ENCODE results near the gene ASPRV1. TPM values are rescaled to one million over a fixed set of nuclear protein-coding genes. Genes with fewer than 3 reads are reported as not detected.

Gene ASPRV1
- total RNA-seq, 3 donors from 2014 or later (not counting 1 experiment from before 2014, with no cell fraction given) = 1.4 to 2.7 (median 1.9) TPM

DNA sequence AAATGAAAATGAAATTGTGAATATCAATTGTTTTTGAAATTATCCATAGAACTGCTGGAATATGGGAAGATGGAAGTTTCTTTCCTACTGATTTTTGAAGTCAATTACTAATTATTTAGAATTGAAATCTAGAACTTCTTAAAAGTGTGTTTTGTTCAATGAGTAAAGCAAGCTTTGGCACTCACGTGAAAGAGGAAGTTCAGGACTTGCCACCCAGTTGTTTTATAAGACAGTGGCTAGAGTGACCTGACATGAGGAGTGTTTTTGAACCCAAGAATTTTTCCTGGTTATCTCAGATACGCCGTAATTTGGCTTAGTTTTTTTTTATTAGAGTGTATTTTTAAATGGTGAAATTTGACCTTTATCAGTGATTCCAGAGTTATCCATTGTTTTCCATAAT is 43.0 kb downstream of the ASPRV1 start:
- Histone ChIP-seq H3K27me3 (ENCODE audit: control insufficient read depth, insufficient read depth, low read length) (no peaks in the 10 kb centered on the region), H3K36me3 (ENCODE audit: control insufficient read depth, insufficient read depth, low read length) (peaks cover 39% of the 10 kb centered on the region), H3K4me1 (ENCODE audit: control insufficient read depth, insufficient read depth, low read length) (peaks cover 13% of the 10 kb centered on the region), H3K27ac (ENCODE audit: low read length) (peak overlapping the region; percentile 11), H3K9me3 (ENCODE audit: control insufficient read depth, insufficient read depth, low read length) (no peaks in the 10 kb centered on the region), H3K4me3 (ENCODE audit: low read length) (no peak overlapping the region)
- 13% methylated on average over 3 of the region's 3 CpGs for WGBS (ENCODE audit: insufficient coverage)
- intact Hi-C loops (cut with micrococcal nuclease) = no loop called here
- H3K9me3 Mint-ChIP-seq = no peaks in the 10 kb centered on the region
- H3K4me3 Mint-ChIP-seq = no peak overlapping the region
- ATAC-seq (no peak), DNase-seq (no peak)
- TF ChIP-seq CTCF (IDR thresholded peaks at IDR 0.05) = no peak
- H3K36me3 Mint-ChIP-seq = peaks cover 8% of the 10 kb centered on the region
- peaks cover 26 to 41% of the 10 kb centered on the region in 2 donors for H3K4me1 Mint-ChIP-seq
- H3K27me3 Mint-ChIP-seq (ENCODE audit: low read depth in 2 of 2) = no peaks in the 10 kb centered on the region
- H3K27ac Mint-ChIP-seq = peak overlapping the region; percentile 66 to 79

DNA sequence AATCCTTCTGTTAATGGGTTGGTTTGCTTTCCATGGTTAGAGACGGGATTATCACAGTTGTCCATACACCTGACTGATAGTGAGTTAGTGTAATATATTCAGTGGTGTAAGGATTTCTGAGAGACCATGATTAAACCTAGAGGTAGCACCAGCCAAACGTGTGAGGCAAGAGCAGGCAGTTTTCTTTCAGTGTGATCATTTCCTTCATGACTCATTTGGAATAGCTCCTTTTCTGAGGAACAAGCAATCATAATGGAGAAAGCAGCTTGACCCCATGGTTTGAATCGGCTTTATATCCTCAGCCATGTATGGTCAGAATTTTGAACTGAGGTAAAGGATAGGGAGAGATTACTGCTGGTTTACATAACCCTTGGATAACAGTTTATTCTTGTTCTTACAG is 43.6 kb downstream of the ASPRV1 start:
- intact Hi-C loops (cut with micrococcal nuclease) = no loop called here
- 71% methylated on average over 3 of the region's 3 CpGs for WGBS (ENCODE audit: insufficient coverage)
- H3K4me3 Mint-ChIP-seq = no peak overlapping the region
- no peaks in the 10 kb centered on the region for H3K27me3 Mint-ChIP-seq (ENCODE audit: low read depth in 2 of 2)
- no peak for DNase-seq
- Histone ChIP-seq H3K4me1 (ENCODE audit: control insufficient read depth, insufficient read depth, low read length) (peaks cover 13% of the 10 kb centered on the region), H3K36me3 (ENCODE audit: control insufficient read depth, insufficient read depth, low read length) (peaks cover 36% of the 10 kb centered on the region), H3K27me3 (ENCODE audit: control insufficient read depth, insufficient read depth, low read length) (no peaks in the 10 kb centered on the region), H3K27ac (ENCODE audit: low read length) (peak overlapping the region; percentile 11), H3K4me3 (ENCODE audit: low read length) (no peak overlapping the region), H3K9me3 (ENCODE audit: control insufficient read depth, insufficient read depth, low read length) (no peaks in the 10 kb centered on the region)
- peaks cover 8% of the 10 kb centered on the region for H3K36me3 Mint-ChIP-seq
- peak overlapping the region; percentile 66 to 79 for H3K27ac Mint-ChIP-seq
- TF ChIP-seq CTCF (IDR thresholded peaks at IDR 0.05) = no peak
- peaks cover 26 to 35% of the 10 kb centered on the region in 2 donors for H3K4me1 Mint-ChIP-seq
- ATAC-seq = no peak
- H3K9me3 Mint-ChIP-seq = no peaks in the 10 kb centered on the region

GRCh38 chr2:69916106-69916505 is 45.3 kb downstream of the ASPRV1 start:
- peak overlapping the region; percentile 76 for H3K4me3 ChIP-seq (ENCODE audit: low read length)
- Mint-ChIP-seq H3K4me1 (peaks cover 29 to 32% of the 10 kb centered on the region in 2 donors), H3K27ac (peak overlapping the region; percentile 79 to 98), H3K27me3 (ENCODE audit: low read depth in 2 of 2) (no peaks in the 10 kb centered on the region), H3K36me3 (peaks cover 8% of the 10 kb centered on the region), H3K9me3 (no peaks in the 10 kb centered on the region), H3K4me3 (peak overlapping the region; percentile 83)
- ATAC-seq (no peak), DNase-seq (no peak)
- H3K27ac ChIP-seq (ENCODE audit: low read length) = no peak overlapping the region
- peaks cover 25% of the 10 kb centered on the region for H3K36me3 ChIP-seq (ENCODE audit: control insufficient read depth, insufficient read depth, low read length)
- TF ChIP-seq CTCF (IDR thresholded peaks at IDR 0.05) = no peak
- H3K4me1 ChIP-seq (ENCODE audit: control insufficient read depth, insufficient read depth, low read length) = peaks cover 13% of the 10 kb centered on the region
- H3K27me3 ChIP-seq (ENCODE audit: control insufficient read depth, insufficient read depth, low read length) = no peaks in the 10 kb centered on the region
- no CpG with 5 or more reads among the region's 2 CpGs for WGBS (ENCODE audit: insufficient coverage)
- no peaks in the 10 kb centered on the region for H3K9me3 ChIP-seq (ENCODE audit: control insufficient read depth, insufficient read depth, low read length)
- intact Hi-C loops (cut with micrococcal nuclease) = no loop called here

Measured in natural killer cell (primary cell).